K562 (cell line): ENCODE measurements around the gene NPHP3. TPM values are rescaled to one million over a fixed set of nuclear protein-coding genes. Genes with fewer than 3 reads are reported as not detected.

Experiments used
- ATAC-seq: fragments of 200-7000 bp; cut with Tn5 transposase; 3 replicates; pipeline ENCODE4 v1.9.1; 2020; ENCODE audit warnings: moderate library complexity
- BruUV-seq: library from RNA; stranded (reverse); fragments of 400-500 nt; replicated peaks from 2 replicates; lab custom pipeline; 2021; lab: Mats Ljungman, UMichigan
- CTCF ChIA-PET: fragments of 300-600 bp; formaldehyde crosslinking; extraction: SDS; loops from one replicate; lab custom pipeline; 2021; ENCODE audit warnings: low intra/inter-chr PET ratio; lab: Yijun Ruan, JAX
- POLR2A ChIA-PET: fragments of 300-600, 350-650 bp; sonication (Branson Sonifier 250); formaldehyde crosslinking; extraction: SDS; loops from one replicate; lab custom pipeline; 2021; ENCODE audit warnings: antibody characterized with exemption, inconsistent platforms; lab: Yijun Ruan, JAX
- DNase-seq, 4 experiments: peaks; one replicate each; pipeline versions ENCODE4 v3.0.0 to v3.0.0-alpha.2; 2011 to 2018; ENCODE audit warnings: low spot score in 3 of 4, mixed read lengths in 3 of 4; ENCODE audit errors: extremely low read depth in 1 of 4
- FAIRE-seq: peaks from 2 replicates; lab custom pipeline; 2011; peaks lifted over from hg19 to GRCh38; lab: Jason Lieb, UNC
- H2AFZ ChIP-seq: 2 replicates; pipeline ENCODE4 v1.6.0; 2011; ENCODE audit warnings: low read depth, low read length, control low read depth, inconsistent platforms
- H3K27ac ChIP-seq: fragments of 200-600 bp; 3 replicates; pipeline ENCODE4 v1.8.0; 2011; ENCODE audit warnings: low read depth, mild to moderate bottlenecking, control low read depth, inconsistent platforms, low read length, moderate library complexity, mixed read lengths; ENCODE audit errors: extremely low read depth
- H3K27me3 ChIP-seq, 2 experiments: fragments of 300-600 bp in 1 of 2; 2 replicates in 1 of 2; 3 replicates in 1 of 2; pipeline versions ENCODE4 v1.6.0 to v1.8.0; 2011; ENCODE audit warnings: inconsistent platforms in 2 of 2, low read length in 2 of 2, mild to moderate bottlenecking in 1 of 2, mixed read lengths in 1 of 2, moderate library complexity in 1 of 2; ENCODE audit not compliant: control insufficient read depth in 2 of 2, insufficient read depth in 2 of 2
- H3K36me3 ChIP-seq: fragments of 300-600 bp; 3 replicates; pipeline ENCODE4 v1.8.0; 2011; ENCODE audit warnings: mild to moderate bottlenecking, low read length, inconsistent platforms; ENCODE audit not compliant: control insufficient read depth, insufficient read depth
- H3K4me1 ChIP-seq, 2 experiments: fragments of 200-600 bp in 1 of 2; replicated peaks in 1 of 2; 2 replicates in 1 of 2; 3 replicates in 1 of 2; pipeline versions ENCODE4 v1.5.1 to v1.8.0; 2011; ENCODE audit warnings: inconsistent platforms in 2 of 2, low read length in 2 of 2, mild to moderate bottlenecking in 1 of 2, mixed read lengths in 1 of 2, moderate library complexity in 1 of 2; ENCODE audit not compliant: control insufficient read depth in 2 of 2, insufficient read depth in 2 of 2
- H3K4me2 ChIP-seq: 2 replicates; pipeline ENCODE4 v1.6.1; 2011; ENCODE audit warnings: low read length, control low read depth, inconsistent platforms, mixed read lengths; ENCODE audit not compliant: insufficient read depth
- H3K4me3 ChIP-seq: fragments of 200-600 bp; sonication (generic), shearing (Covaris generic); 2 replicates; pipeline ENCODE4 v1.5.1; 2016; ENCODE audit warnings: control low read depth, inconsistent platforms
- H3K79me2 ChIP-seq: fragments of 200-600 bp; 3 replicates; pipeline ENCODE4 v1.8.0; 2011; ENCODE audit warnings: low read length, inconsistent platforms; ENCODE audit not compliant: control insufficient read depth, insufficient read depth
- H3K9ac ChIP-seq, 2 experiments: 2 replicates each; pipeline versions ENCODE4 v1.6.0 to v1.6.1; 2011; ENCODE audit warnings: low read depth in 2 of 2, low read length in 2 of 2, control low read depth in 1 of 2, inconsistent platforms in 1 of 2, mild to moderate bottlenecking in 1 of 2, mixed read lengths in 1 of 2; ENCODE audit not compliant: insufficient read depth in 1 of 2
- H3K9me1 ChIP-seq: one replicate; pipeline ENCODE4 v1.6.0; 2011; ENCODE audit warnings: inconsistent platforms, mild to moderate bottlenecking, low read length, moderate library complexity; ENCODE audit not compliant: control insufficient read depth, insufficient read depth
- H3K9me3 ChIP-seq: replicated peaks from 2 replicates; pipeline ENCODE4 v1.5.1; 2011; ENCODE audit warnings: low read depth, low read length, inconsistent platforms; ENCODE audit not compliant: control insufficient read depth, insufficient read depth
- H4K20me1 ChIP-seq: replicated peaks from 2 replicates; pipeline ENCODE4 v1.6.1; 2011; ENCODE audit warnings: low read length, inconsistent platforms, mixed read lengths; ENCODE audit not compliant: control insufficient read depth, insufficient read depth
- MLLT1 ChIP-seq, 2 experiments: fragments of 450-650 bp; IDR thresholded peaks; 2 replicates each; pipeline ENCODE4 v1.6.1; 2016
- RBM17 ChIP-seq: fragments of 200-400 bp; formaldehyde crosslinking; IDR thresholded peaks from 2 replicates; pipeline ENCODE4 v1.6.1; 2017; ENCODE audit warnings: low read depth, mild to moderate bottlenecking, low read length, borderline replicate concordance
- TBP ChIP-seq: optimal IDR thresholded peaks from 2 replicates; pipeline ENCODE3; 2011; ENCODE audit warnings: low read depth, low read length, improper control_type of control experiment
- TCF7L2 ChIP-seq: fragments of 150-350 bp; IDR thresholded peaks from 2 replicates; pipeline ENCODE4 v1.6.1; 2016; ENCODE audit warnings: low read depth, mild to moderate bottlenecking, low read length, moderate library complexity
- ZBTB49 ChIP-seq: sonication (generic); formaldehyde crosslinking; IDR thresholded peaks from 2 replicates; pipeline ENCODE4 v1.8.0; 2022; ENCODE audit warnings: missing genetic modification reagents, mild to moderate bottlenecking, borderline replicate concordance
- ZEB2 ChIP-seq: fragments of 450-650 bp; IDR thresholded peaks from 2 replicates; pipeline ENCODE4 v1.6.1; 2016
- ZNF561 ChIP-seq: fragments of 450-650 bp; formaldehyde crosslinking; conservative IDR thresholded peaks from 2 replicates; pipeline ENCODE4 v1.4.0; 2020; ENCODE audit warnings: mild to moderate bottlenecking, moderate library complexity
- WGBS: fragments of 100-300 bp; shearing (Covaris generic); methylation state at CpG from one replicate; pipeline ENCODE4 v1.1.6; 2016; ENCODE audit warnings: low coverage, mixed read lengths; ENCODE audit not compliant: insufficient coverage; ENCODE audit errors: missing lambda C conversion rate; 5-methylcytosine and 5-hydroxymethylcytosine counted together
- in situ Hi-C: fragments of 300-500 bp; cut with MboI; formaldehyde crosslinking; loops from 4 replicates; pipeline ENCODE4 v1.15.0; 2018; ENCODE audit warnings: inconsistent platforms, mixed read lengths
- intact Hi-C: fragments of 100-400 bp; cut with micrococcal nuclease; formaldehyde crosslinking; loops from 2 replicates; pipeline ENCODE4 v1.14.2; 2022
- polyA plus RNA-seq, 8 experiments: library from polyadenylated mRNA; depleted of rRNA in 4 of 8; stranded (reverse) in 5 of 8; unstranded in 3 of 8; fragments of >200 nt; fragmentation: Nextera tagmentation in 2 of 8; fragmentation: Illumina TruSeq in 1 of 8; extraction: Ambion mirVana in 2 of 8; extraction: Trizol in 1 of 8; gene quantifications; 2 replicates each; pipeline versions ENCODE4 v1.2.1 to v1.2.3, GENCODE V29; 2011 to 2014; ENCODE audit warnings: inconsistent platforms in 1 of 8, missing spikeins in 1 of 8
- total RNA-seq, 7 experiments: library from RNA; depleted of rRNA in 6 of 7; stranded (reverse); fragments of >200 nt in 6 of 7; fragmentation: Illumina TruSeq in 2 of 7; extraction: Trizol in 2 of 7; gene quantifications; 2 replicates each; pipeline versions ENCODE4 v1.2.1 to v1.2.3, GENCODE V29; 2011 to 2021; ENCODE audit warnings: low replicate concordance in 1 of 7

The NPHP3 gene
- total and polyA plus RNA-seq, 9 of the 15 experiments (the other 6 are each of a cell fraction or from before 2014, with no cell fraction given), result 0.62 to 13.2 (median 5.8) TPM

- peak overlapping the region; percentile 91; the same call in 2 of the 3 replicates for H3K27ac ChIP-seq
- no peaks in the 10 kb centered on the region for H3K27me3 ChIP-seq
- DNase-seq, result peak in 2 of 4 experiments; percentile 15 to 20
- in situ Hi-C loops (no loop called here), intact Hi-C loops (no loop called here)
- H2AFZ ChIP-seq, result peak overlapping the region; percentile 99
- peaks cover 0 to 9% of the 10 kb centered on the region in 2 experiments; a peak in 3 of 5 replicates for H3K4me1 ChIP-seq
- FAIRE-seq, result no peak
- H3K36me3 ChIP-seq, result peaks cover 11% of the 10 kb centered on the region; the same call in 2 of the 3 replicates
- CTCF ChIA-PET, result no interaction called here
- ATAC-seq, result peak; percentile 5; the same call in 2 of the 3 replicates
- TF ChIP-seq ZEB2 (no peak), TCF7L2 (no peak), ZBTB49 (no peak), TBP (no peak), ZNF561 (CRISPR knock-in tag) (no peak), RBM17 (no peak), MLLT1 (IDR thresholded peaks at IDR 0.05) (no peak)
- H3K9me3 ChIP-seq, result no peaks in the 10 kb centered on the region
- BruUV-seq, result no TSS peak
- H4K20me1 ChIP-seq, result no peaks in the 10 kb centered on the region
- POLR2A ChIA-PET, result interaction anchor here (0.9 to 1.5 kb wide), 2 partner anchors 8 to 15 kb away, joined by 4 to 5 read pairs; no protein-coding TSS in a partner anchor
- H3K9ac ChIP-seq, result peak overlapping the region; percentile 23 to 90
- H3K4me3 ChIP-seq, result peak overlapping the region; percentile 91
- no peaks in the 10 kb centered on the region for H3K9me1 ChIP-seq
- 1% methylated on average over 8 of the region's 8 CpGs for WGBS
- peaks cover 61% of the 10 kb centered on the region for H3K79me2 ChIP-seq
- H3K4me2 ChIP-seq, result peak overlapping the region; percentile 93
Measured at GRCh38 chr3:132661101-132661500, 61.1 kb downstream of the NPHP3 start.
